Upper lobe of right lung (tissue), 1 donor: ENCODE measurements around the gene C3orf20. TPM values are rescaled to one million over a fixed set of nuclear protein-coding genes. Genes with fewer than 3 reads are reported as not detected.

Source experiments
- ATAC-seq: fragments of 200-7000 bp; cut with Tn5 transposase; one replicate; pipeline ENCODE4 v1.9.1; 2020; ENCODE audit warnings: mild to moderate bottlenecking, moderate library complexity
- DNase-seq: peaks from one replicate; pipeline ENCODE4 v3.0.0-alpha.2; 2020
- H3K27ac ChIP-seq: fragments of 200-600 bp; one replicate; pipeline ENCODE4 v1.8.0; 2022
- H3K27me3 ChIP-seq: fragments of 200-600 bp; one replicate; pipeline ENCODE4 v1.8.0; 2022; ENCODE audit warnings: mild to moderate bottlenecking
- H3K36me3 ChIP-seq: fragments of 200-600 bp; one replicate; pipeline ENCODE4 v1.8.0; 2022
- H3K4me1 ChIP-seq: fragments of 200-600 bp; one replicate; pipeline ENCODE4 v1.8.0; 2022
- H3K4me3 ChIP-seq: fragments of 200-600 bp; one replicate; pipeline ENCODE4 v1.8.0; 2022; ENCODE audit warnings: mild to moderate bottlenecking
- H3K9me3 ChIP-seq: fragments of 200-600 bp; one replicate; pipeline ENCODE4 v1.8.0; 2022
- intact Hi-C: fragments of 100-400 bp; cut with DNase I; formaldehyde crosslinking; loops from one replicate; pipeline ENCODE4 v1.11.0; 2022
- total RNA-seq: library from RNA; stranded (reverse); fragmentation: NEBNext Ultra II Directional; extraction: Animal tissue kit (Norgen Biotek cat#: 25700); gene quantifications from one replicate; pipeline ENCODE4 v1.2.1, GENCODE V29; 2021
- TF ChIP-seq, protein P1 (sequence below): fragments of 200-600 bp; IDR thresholded peaks from one replicate; pipeline ENCODE4 v1.8.0; 2022; ENCODE audit warnings: antibody characterized with exemption
- donor health status: DM: no; HTN: yes; CAD: no; lungs with severe emphysema.

Gene C3orf20
- total RNA-seq, 1 donor from 2014 or later: 0.14 TPM

DNA sequence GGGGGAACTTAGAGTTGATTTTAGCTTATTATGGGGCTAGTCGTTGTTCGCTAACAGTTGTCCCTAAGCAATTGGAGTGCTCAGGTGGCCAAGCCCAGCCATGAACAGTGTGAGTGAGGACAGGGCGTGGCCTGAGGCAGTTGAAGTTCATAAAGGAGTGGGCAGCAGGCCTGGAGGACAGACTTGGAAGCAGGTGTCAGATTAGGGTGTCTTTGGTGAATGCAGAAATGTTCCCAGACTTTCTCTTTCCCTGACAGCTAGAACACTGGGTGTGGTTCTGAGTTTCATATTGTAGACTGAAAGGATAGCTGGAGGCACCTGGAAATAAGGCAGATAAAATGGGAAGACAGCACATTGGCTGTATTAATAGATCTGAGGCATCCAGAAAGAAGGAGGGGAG is 84.0 kb downstream of the C3orf20 start:
- H3K27me3 ChIP-seq: no peaks in the 10 kb centered on the region
- ATAC-seq (peak; percentile 11), DNase-seq (no peak)
- intact Hi-C loops: no loop called here
- TF ChIP-seq, protein P1, sequence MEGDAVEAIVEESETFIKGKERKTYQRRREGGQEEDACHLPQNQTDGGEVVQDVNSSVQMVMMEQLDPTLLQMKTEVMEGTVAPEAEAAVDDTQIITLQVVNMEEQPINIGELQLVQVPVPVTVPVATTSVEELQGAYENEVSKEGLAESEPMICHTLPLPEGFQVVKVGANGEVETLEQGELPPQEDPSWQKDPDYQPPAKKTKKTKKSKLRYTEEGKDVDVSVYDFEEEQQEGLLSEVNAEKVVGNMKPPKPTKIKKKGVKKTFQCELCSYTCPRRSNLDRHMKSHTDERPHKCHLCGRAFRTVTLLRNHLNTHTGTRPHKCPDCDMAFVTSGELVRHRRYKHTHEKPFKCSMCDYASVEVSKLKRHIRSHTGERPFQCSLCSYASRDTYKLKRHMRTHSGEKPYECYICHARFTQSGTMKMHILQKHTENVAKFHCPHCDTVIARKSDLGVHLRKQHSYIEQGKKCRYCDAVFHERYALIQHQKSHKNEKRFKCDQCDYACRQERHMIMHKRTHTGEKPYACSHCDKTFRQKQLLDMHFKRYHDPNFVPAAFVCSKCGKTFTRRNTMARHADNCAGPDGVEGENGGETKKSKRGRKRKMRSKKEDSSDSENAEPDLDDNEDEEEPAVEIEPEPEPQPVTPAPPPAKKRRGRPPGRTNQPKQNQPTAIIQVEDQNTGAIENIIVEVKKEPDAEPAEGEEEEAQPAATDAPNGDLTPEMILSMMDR: no peak
- H3K9me3 ChIP-seq: no peaks in the 10 kb centered on the region
- no peaks in the 10 kb centered on the region for H3K4me1 ChIP-seq
- H3K36me3 ChIP-seq: no peaks in the 10 kb centered on the region
- H3K27ac ChIP-seq: no peak overlapping the region
- no peak overlapping the region for H3K4me3 ChIP-seq

DNA sequence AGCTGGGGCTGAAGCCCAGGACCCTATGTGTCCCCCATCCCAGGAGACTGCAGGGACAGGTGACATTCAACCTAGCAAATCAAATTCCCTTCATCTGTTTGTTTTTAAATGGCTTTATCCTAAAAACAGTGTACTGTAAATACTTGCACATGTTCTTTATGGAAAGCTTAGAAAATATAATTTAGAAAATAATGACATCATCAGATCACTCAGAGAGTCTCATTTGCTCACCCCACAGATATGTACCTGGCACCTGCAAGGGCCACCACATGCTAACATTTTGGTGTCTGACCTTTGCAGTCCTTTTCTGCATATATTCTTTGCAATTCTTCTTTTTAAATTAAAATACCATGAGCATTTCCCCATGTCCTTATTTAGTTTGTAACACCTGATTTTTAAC is 85.2 kb downstream of the C3orf20 start:
- Histone ChIP-seq H3K27ac (no peak overlapping the region), H3K27me3 (no peaks in the 10 kb centered on the region), H3K36me3 (no peaks in the 10 kb centered on the region), H3K9me3 (no peaks in the 10 kb centered on the region), H3K4me3 (no peak overlapping the region), H3K4me1 (no peaks in the 10 kb centered on the region)
- DNase-seq: no peak
- TF ChIP-seq, protein P1: no peak
- no peak for ATAC-seq
- intact Hi-C loops: no loop called here

DNA sequence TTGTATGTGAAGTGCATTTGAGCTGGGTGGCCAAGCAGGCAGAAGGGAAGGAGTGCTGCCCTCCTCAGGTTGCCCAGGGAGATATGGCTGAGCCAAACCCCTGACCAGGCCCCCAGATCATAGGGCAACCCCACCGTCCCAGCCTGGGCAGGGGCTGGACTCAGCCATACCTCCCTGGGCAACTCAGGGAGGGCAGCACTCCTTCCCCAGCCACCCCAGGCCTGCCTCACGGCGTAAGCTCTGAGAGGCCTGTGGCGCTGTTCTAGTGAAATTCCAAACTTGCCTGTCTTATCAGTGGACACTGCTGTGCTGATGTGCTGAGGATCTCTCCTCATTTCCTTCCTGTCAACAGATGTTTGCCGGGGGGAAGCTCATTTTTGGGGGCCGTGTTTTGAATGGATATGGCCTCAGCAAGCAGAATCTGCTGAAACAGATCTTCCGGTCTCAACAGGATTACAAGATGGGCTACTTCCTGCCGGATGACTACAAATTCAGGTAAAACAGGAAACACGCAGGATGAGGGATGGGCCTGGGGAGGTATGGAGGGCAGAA is 86.3 kb downstream of the C3orf20 start:
- Histone ChIP-seq H3K27ac (no peak overlapping the region), H3K27me3 (no peaks in the 10 kb centered on the region), H3K36me3 (no peaks in the 10 kb centered on the region), H3K9me3 (no peaks in the 10 kb centered on the region), H3K4me1 (no peaks in the 10 kb centered on the region), H3K4me3 (no peak overlapping the region)
- DNase-seq (no peak), ATAC-seq (no peak)
- intact Hi-C loops: no loop called here
- TF ChIP-seq, protein P1: no peak

DNA sequence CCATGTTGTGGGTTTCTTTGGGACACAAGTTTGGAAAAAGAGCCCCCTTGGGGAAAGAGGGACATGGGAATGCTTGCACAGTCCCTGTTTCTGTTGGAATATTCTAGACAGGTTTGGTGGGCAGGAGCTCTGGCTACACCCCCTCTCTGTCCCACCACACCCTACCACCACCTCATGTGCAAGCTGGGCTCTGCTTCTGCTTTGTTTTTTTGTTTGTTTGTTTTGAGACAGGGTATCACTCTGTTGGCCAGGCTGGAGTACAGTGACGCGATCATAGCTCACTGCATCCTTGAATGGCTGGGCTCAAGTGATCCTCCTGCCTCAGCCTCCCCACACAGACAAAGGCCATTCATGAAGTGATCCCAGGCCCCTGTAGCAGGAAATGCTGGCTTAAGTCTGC is 86.9 kb downstream of the C3orf20 start:
- ATAC-seq (no peak), DNase-seq (no peak)
- no peaks in the 10 kb centered on the region for H3K4me1 ChIP-seq
- H3K4me3 ChIP-seq: no peak overlapping the region
- intact Hi-C loops: no loop called here
- H3K27ac ChIP-seq: no peak overlapping the region
- no peaks in the 10 kb centered on the region for H3K27me3 ChIP-seq
- no peaks in the 10 kb centered on the region for H3K9me3 ChIP-seq
- H3K36me3 ChIP-seq: no peaks in the 10 kb centered on the region
- TF ChIP-seq, protein P1: no peak

DNA sequence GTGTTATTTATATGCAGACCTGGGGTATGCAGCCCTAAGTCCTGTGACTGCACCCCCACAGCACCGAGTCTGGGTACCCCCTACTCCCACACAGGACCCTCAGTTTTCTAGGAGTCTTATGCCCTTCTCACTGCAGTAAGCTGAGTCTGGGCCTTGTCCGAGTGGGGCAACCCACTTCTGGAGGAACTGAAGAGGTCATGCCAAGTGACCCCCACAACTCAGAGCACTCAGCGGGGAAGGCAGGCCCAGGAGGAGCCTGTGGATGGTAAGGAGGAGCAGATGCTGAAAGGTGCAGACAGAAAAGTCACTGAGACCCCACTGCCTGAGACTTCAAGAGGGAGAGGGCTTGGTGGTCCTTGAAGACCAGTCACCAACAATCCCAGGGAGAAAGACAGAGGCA is 87.8 kb downstream of the C3orf20 start:
- TF ChIP-seq, protein P1: no peak
- ATAC-seq (no peak), DNase-seq (no peak)
- Histone ChIP-seq H3K9me3 (no peaks in the 10 kb centered on the region), H3K27me3 (no peaks in the 10 kb centered on the region), H3K27ac (no peak overlapping the region), H3K4me3 (no peak overlapping the region), H3K4me1 (no peaks in the 10 kb centered on the region), H3K36me3 (no peaks in the 10 kb centered on the region)
- intact Hi-C loops: no loop called here
